ENCODE data around the gene PTPA.

DNA sequence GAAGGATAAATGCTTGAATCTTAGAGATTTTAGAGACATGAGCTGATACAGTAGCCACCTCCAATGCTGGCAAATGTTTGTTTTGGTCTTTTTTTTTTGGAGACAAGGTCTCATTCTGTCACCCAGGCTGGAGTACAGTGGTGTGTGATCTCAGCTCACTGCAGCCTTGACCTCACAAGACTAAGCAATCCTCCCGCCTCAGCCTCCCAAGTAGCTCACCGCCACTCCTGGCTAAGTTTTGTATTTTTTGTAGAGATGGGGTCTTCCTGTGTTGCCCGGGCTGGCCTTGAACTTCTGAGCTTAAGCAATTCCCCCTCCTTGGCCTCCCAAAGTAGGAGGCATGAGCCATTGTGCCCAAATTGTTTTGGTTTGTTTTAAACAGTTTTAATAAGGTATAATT is 37.1 kb upstream of the PTPA start:
- TF ChIP-seq EZH2 (IDR thresholded peaks at IDR 0.05; ENCODE audit: insufficient read depth, poor library complexity, severe bottlenecking) (no peak), EZH2phosphoT487 (IDR thresholded peaks at IDR 0.05; ENCODE audit: insufficient read depth, low read depth) (no peak)

Measured in GM23248 (cell line).